ENCODE measurements around the gene KRTAP9-1. TPM values are rescaled to one million over a fixed set of nuclear protein-coding genes. Genes with fewer than 3 reads are reported as not detected.

Gene KRTAP9-1
- total and polyA plus RNA-seq, 8 donors = not detected

DNA sequence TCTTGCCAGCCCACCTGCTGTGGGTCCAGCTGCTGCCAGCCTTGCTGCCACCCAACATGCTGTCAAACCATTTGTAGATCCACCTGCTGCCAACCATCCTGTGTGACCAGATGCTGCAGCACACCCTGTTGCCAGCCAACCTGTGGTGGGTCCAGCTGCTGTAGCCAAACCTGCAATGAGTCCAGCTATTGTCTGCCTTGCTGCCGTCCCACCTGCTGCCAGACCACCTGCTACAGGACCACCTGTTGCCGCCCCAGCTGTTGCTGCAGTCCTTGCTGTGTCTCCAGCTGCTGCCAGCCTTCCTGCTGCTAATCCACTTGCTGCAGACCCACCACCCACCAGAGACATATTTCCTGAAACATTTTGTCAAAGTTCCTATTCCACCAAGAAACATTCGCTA lies 641 bp downstream of the KRTAP9-1 start:
- 76 to 90% (median 85%) methylated on average over 2 to 3 of the region's 3 CpGs for WGBS, 5 donors
- no peak for DNase-seq
- H3K9me3 ChIP-seq = no peaks in the 10 kb centered on the region

DNA sequence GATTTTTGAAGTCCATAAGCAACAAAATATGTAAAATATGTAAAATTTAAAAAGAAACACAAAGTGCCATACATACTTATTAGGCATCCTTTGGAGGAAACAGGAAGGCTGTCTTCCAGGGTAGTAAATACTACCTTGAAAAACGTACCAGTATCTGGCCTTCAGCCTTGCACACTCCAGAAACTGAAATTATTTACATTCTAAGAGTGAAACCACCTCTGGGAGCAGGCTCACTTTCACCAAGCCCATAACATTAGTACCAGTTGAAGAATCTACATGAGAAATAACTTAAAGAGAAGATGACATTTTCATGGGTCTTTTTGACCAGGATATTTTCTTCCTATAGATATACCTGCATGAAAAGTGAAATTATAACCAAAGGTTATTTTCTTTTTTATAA lies 6.4 kb downstream of the KRTAP9-1 start:
- intact Hi-C loops (cut with DNase I; ENCODE audit: low total_unique reads) = no loop called here
- H3K27ac ChIP-seq = no peak overlapping the region
- H3K9me3 ChIP-seq = peaks cover 0 to 3% (median 0%) of the 10 kb centered on the region in 4 donors
- H3K4me3 ChIP-seq = no peak overlapping the region
- DNase-seq = no peak
- H3K36me3 ChIP-seq = no peaks in the 10 kb centered on the region
- WGBS, 5 donors = 34 to 46% (median 36%) methylated on average over 1 of the region's 1 CpG
- H3K27me3 ChIP-seq = no peaks in the 10 kb centered on the region
- H3K4me1 ChIP-seq = no peaks in the 10 kb centered on the region
- TF ChIP-seq, protein P1, sequence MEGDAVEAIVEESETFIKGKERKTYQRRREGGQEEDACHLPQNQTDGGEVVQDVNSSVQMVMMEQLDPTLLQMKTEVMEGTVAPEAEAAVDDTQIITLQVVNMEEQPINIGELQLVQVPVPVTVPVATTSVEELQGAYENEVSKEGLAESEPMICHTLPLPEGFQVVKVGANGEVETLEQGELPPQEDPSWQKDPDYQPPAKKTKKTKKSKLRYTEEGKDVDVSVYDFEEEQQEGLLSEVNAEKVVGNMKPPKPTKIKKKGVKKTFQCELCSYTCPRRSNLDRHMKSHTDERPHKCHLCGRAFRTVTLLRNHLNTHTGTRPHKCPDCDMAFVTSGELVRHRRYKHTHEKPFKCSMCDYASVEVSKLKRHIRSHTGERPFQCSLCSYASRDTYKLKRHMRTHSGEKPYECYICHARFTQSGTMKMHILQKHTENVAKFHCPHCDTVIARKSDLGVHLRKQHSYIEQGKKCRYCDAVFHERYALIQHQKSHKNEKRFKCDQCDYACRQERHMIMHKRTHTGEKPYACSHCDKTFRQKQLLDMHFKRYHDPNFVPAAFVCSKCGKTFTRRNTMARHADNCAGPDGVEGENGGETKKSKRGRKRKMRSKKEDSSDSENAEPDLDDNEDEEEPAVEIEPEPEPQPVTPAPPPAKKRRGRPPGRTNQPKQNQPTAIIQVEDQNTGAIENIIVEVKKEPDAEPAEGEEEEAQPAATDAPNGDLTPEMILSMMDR (IDR thresholded peaks at IDR 0.05) = no peak
- TF ChIP-seq EP300 (IDR thresholded peaks at IDR 0.05) = no peak
- TF ChIP-seq POLR2A (IDR thresholded peaks at IDR 0.05) = no peak
- no peak for TF ChIP-seq POLR2AphosphoS5 (IDR thresholded peaks at IDR 0.05)

More for the DNA sequence above, 641 bp downstream of the KRTAP9-1 start:
- Histone ChIP-seq H3K4me3 (no peak overlapping the region), H3K27ac (no peak overlapping the region), H3K27me3 (peaks cover 0 to 16% (median 8%) of the 10 kb centered on the region in 3 donors), H3K4me1 (no peaks in the 10 kb centered on the region), H3K36me3 (no peaks in the 10 kb centered on the region)
- TF ChIP-seq, protein P1 (IDR thresholded peaks at IDR 0.05) = no peak
- TF ChIP-seq POLR2AphosphoS5 (IDR thresholded peaks at IDR 0.05) (no peak), EP300 (IDR thresholded peaks at IDR 0.05) (no peak), POLR2A (IDR thresholded peaks at IDR 0.05) (no peak)
- intact Hi-C loops (cut with DNase I; ENCODE audit: low total_unique reads) = no loop called here

DNA sequence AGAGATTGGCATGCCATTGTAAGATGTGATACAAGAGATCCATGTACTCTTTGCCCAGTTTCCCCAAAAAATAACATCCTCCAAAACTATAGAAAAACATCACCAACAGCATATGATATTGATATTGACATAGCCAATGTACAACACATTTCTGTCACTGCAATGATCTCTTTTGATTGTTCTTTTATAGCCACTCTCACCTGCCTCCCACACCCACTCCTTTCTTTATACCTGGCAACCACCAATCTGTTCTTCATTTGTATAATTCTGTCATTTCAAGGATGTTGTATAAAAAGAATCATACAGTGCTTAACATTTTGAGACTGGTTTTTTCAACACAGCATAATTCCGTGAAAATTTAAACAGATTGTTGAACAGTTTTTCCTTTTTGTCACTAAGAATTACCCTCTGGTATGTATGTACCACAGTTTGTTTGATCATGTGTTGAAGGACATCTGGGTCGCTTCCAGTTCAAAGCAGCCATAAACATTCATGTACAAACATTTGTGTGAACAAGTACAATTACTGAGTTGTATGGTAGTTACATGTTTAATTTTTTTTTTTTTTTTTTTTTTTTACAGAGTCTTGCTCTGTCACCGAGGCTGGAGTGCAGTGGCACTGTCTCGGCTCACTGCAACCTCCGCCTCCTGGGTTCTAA lies 9.9 kb downstream of the KRTAP9-1 start:
- Histone ChIP-seq H3K4me1 (no peaks in the 10 kb centered on the region), H3K27ac (no peak overlapping the region), H3K27me3 (no peaks in the 10 kb centered on the region), H3K36me3 (no peaks in the 10 kb centered on the region), H3K9me3 (peaks cover 0 to 3% (median 0%) of the 10 kb centered on the region in 4 donors), H3K4me3 (no peak overlapping the region)
- DNase-seq = no peak
- intact Hi-C loops (cut with DNase I; ENCODE audit: low total_unique reads) = no loop called here
- no peak for TF ChIP-seq POLR2AphosphoS5 (IDR thresholded peaks at IDR 0.05)
- TF ChIP-seq POLR2A (IDR thresholded peaks at IDR 0.05) = no peak
- TF ChIP-seq EP300 (IDR thresholded peaks at IDR 0.05) = no peak
- TF ChIP-seq, protein P1 (IDR thresholded peaks at IDR 0.05) = no peak
- 56 to 75% (median 59%) methylated on average over 5 of the region's 5 CpGs for WGBS, 5 donors

DNA sequence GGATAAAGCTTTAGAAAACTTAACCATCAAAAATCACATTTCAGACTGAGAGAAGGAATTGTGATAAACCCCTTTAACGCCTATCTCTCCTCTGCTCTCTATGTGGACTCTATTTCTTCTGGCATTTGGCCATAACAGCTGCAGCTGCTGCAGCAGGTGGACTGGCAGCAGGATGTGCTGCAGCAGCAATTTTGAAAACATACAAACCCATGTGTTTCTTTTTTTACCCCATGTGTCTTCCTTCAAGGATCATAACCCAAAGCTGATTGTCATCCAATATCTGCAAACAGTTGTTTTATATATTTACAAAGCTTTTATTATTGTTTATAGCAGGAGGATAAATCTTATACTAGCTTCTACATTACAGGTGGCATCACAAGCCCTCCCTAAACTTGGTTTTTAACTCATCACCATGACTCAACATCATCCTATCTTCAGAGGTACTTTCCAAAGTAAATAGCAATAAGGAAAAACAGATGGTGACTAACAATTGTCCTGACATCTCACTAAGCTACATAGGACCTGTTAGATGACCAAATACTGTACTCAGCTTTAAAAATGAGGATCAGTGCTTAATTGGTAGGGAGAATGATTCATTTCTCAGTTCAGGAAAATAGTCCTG lies 22.3 kb downstream of the KRTAP9-1 start:
- TF ChIP-seq, protein P1 (IDR thresholded peaks at IDR 0.05) = no peak
- no peaks in the 10 kb centered on the region for H3K36me3 ChIP-seq
- 18 to 44% (median 34%) methylated on average over 1 of the region's 1 CpG for WGBS, 5 donors
- H3K27ac ChIP-seq = no peak overlapping the region
- H3K4me1 ChIP-seq = no peaks in the 10 kb centered on the region
- intact Hi-C loops (cut with DNase I; ENCODE audit: low total_unique reads) = no loop called here
- H3K27me3 ChIP-seq = peaks cover 0 to 30% (median 11%) of the 10 kb centered on the region in 3 donors
- peak in 1 of 2 donors; percentile 22 for DNase-seq
- no peak overlapping the region for H3K4me3 ChIP-seq
- no peaks in the 10 kb centered on the region for H3K9me3 ChIP-seq

All from stomach (tissue), 9 donors.